K562 (cell line): ENCODE data around the gene GLRA1.

ENCODE experiments used
- ATF3 ChIP-seq, 2 experiments: fragments of 450-650 bp in 1 of 2; sonication (generic) in 1 of 2; formaldehyde crosslinking in 1 of 2; IDR thresholded peaks in 1 of 2; conservative IDR thresholded peaks in 1 of 2; 2 replicates each; pipeline versions ENCODE4 v1.6.1 to v1.8.1; 2016 to 2023; ENCODE audit warnings: mild to moderate bottlenecking in 2 of 2, moderate library complexity in 2 of 2, inconsistent platforms in 1 of 2, missing genetic modification reagents in 1 of 2
- CTCF ChIP-seq, 3 experiments: IDR thresholded peaks in 2 of 3; conservative IDR thresholded peaks in 1 of 3; 2 replicates each; pipeline ENCODE4 v1.5.1; 2011 to 2012; ENCODE audit warnings: low read length in 3 of 3, mild to moderate bottlenecking in 3 of 3, control low read depth in 2 of 3, improper control_type of control experiment in 1 of 3, inconsistent platforms in 1 of 3, low read depth in 1 of 3, mixed read lengths in 1 of 3, moderate library complexity in 1 of 3; ENCODE audit not compliant: insufficient read depth in 2 of 3
- HDAC6 ChIP-seq: IDR thresholded peaks from 2 replicates; pipeline ENCODE4 v1.6.1; 2012; ENCODE audit warnings: low read depth, mild to moderate bottlenecking, control low read depth, inconsistent platforms, low read length, moderate library complexity
- TAF1 ChIP-seq: IDR thresholded peaks from 2 replicates; pipeline ENCODE4 v1.6.1; 2011; ENCODE audit warnings: mild to moderate bottlenecking, low read length, moderate library complexity; ENCODE audit not compliant: insufficient read depth, control insufficient read depth, severe bottlenecking; ENCODE audit errors: extremely low read depth
- ZKSCAN8 ChIP-seq: fragments of 200-800 bp; sonication (Bioruptor generic); IDR thresholded peaks from 2 replicates; pipeline ENCODE4 v1.6.1; 2016; ENCODE audit warnings: missing genetic modification characterization, missing compliant biosample characterization
- ZNF232 ChIP-seq: sonication (generic); formaldehyde crosslinking; IDR thresholded peaks from 2 replicates; pipeline ENCODE4 v1.8.0; 2022; ENCODE audit warnings: mild to moderate bottlenecking, missing genetic modification reagents
- ZNF41 ChIP-seq: fragments of 250-450 bp; sonication (Bioruptor Pico); conservative IDR thresholded peaks from 2 replicates; pipeline ENCODE4 v1.4.0; 2020; ENCODE audit warnings: mild to moderate bottlenecking
- ZSCAN29 ChIP-seq: fragments of 450-650 bp; IDR thresholded peaks from 2 replicates; pipeline ENCODE4 v1.6.1; 2017

GRCh38 chr5:151819830-151820229 lies 104.8 kb downstream of the GLRA1 start:
- TF ChIP-seq TAF1 (no peak), ZKSCAN8 (no peak), HDAC6 (no peak), ZNF41 (no peak), CTCF (IDR thresholded peaks at IDR 0.05 in 2 of 3, conservative IDR thresholded peaks at IDR 0.05 in 1 of 3; ENCODE audit: insufficient read depth in 2 of 3, low read depth in 1 of 3, low read length in 3 of 3) (no peak), ATF3 (IDR thresholded peaks at IDR 0.05) (no peak), ATF3 (CRISPR knock-in tag; conservative IDR thresholded peaks at IDR 0.05) (no peak), ZNF232 (CRISPR knock-in tag) (no peak), ZSCAN29 (no peak)
